ENCODE measurements around the gene CCDC121.

- TF ChIP-seq POLR2A (IDR thresholded peaks at IDR 0.05) (no peak), CTCF (IDR thresholded peaks at IDR 0.05) (no peak)
Observed at GRCh38 chr2:27634291-27634690, 5.5 kb upstream of the CCDC121 start.

Data from uterus (tissue), 2 donors.